NCI-H1092 treated with DMSO at 0.1 percent for 48 hours (cell line): ENCODE data around the gene FNDC7.
"Not testable (repeated sequence)": the region's sequence is repeated elsewhere in the genome, so short reads cannot be mapped to it uniquely, and the experiment has no call there.

ENCODE experiments used
- DNase-seq: peaks from one replicate; lab custom pipeline; 2025; lab: John Stamatoyannopoulos, UW

The FNDC7 gene

GRCh38 chr1:108699375-108700332 is 13.1 kb upstream of the FNDC7 start:
- DNase-seq = no peak

DNA sequence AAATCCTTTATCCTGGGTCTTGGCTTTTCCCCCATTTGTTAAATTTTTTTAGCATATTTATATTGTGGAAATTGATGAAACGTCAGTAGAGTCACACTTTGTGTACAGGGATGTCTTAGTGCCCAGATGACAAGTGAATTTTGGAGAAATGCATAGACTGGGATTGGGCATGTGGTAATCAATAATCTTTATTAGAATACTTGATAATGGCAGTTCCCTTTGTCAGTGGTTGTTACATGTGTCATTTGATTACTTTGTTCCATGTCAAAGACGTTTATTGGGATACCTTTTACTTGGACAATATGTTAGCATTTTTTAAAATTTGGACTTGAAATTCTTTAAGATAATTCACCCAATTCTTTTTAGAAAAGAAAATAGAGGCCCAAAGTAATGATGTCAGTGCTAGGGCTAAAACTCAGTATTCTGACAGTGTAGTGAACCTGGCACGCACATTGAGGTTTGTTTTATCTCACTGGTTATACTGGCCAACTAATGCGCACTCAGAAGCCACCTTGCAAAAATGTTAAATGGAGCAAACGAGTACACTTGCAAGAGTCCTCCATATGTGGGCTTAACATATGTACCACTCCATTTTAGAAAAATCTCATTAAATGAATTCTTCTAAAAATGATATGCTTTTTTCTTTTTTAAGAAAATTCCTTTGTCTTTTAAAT is 11.4 kb upstream of the FNDC7 start:
- DNase-seq = no peak

DNA sequence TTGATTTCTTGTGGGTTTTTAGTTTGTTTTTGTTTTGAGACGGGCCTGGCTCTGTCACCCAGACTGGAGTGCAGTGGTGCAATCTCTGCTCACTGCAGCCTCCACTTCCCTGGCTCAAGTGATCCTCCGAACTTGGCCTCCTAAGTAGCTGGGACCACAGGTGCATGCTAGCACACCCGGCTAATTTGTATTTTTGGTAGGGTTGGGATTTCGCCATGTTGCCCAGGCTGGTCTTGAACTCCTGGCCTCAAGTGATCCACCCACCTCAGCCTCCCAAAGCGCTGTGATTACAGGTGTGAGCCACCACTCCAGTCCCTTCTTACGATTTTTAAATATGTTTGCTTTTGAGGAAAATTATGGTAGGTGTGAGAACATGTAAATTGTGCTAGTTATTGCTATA is 10.6 kb upstream of the FNDC7 start:
- DNase-seq = not testable (repeated sequence)

- DNase-seq = no peak
Observed at GRCh38 chr1:108703939-108704338, 8.8 kb upstream of the FNDC7 start.

GRCh38 chr1:108704496-108704895 is 8.2 kb upstream of the FNDC7 start:
- no peak for DNase-seq

DNA sequence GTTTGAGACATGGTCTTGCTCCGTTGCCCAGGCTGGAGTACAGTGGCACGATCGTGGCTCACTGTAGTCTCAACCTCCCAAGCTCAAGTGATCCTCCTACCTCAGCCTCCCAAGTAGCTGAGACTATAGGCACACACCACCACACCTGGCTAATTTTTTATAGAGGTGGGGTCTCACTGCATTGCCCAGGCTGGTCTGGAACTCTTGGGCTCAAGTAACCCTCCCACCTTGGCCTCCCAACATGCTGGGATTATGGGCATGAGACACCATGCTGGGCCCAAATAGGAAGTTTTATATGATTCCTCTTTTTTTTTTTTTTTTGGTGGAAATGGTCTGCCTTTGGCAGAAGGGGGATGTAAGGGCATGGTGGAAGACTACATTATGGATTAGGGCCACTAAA is 6.1 kb upstream of the FNDC7 start:
- no peak for DNase-seq

GRCh38 chr1:108708691-108709660 is 3.7 kb upstream of the FNDC7 start:
- no peak for DNase-seq

GRCh38 chr1:108715932-108716331 is 3.2 kb downstream of the FNDC7 start:
- no peak for DNase-seq

GRCh38 chr1:108716437-108717230 is 3.9 kb downstream of the FNDC7 start:
- DNase-seq = no peak

DNA sequence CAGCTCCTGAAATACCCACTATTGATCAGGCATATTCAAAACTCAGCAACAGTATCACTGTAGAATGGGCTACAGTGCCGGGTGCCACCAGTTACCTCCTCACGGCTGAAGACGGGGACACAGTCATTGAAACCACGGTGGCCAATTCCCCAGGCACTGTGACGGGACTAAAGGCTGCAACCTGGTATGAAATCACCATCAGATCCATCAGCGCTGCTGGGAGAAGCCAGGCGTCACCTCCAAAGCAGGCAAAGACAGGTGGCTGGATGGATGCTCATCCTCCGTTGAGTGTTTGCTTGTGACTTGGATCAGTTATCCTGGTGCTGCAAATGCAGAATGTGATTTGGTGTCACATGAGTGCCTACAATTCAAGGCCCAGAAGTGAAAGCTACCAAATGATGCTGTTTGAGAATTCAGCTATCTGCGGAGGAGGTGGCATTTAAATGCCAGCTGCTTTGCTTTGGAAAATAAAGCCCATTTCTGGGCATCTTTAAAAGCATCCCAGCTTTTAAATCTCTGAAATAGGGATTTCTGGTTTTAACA is 5.1 kb downstream of the FNDC7 start:
- DNase-seq = no peak

DNA sequence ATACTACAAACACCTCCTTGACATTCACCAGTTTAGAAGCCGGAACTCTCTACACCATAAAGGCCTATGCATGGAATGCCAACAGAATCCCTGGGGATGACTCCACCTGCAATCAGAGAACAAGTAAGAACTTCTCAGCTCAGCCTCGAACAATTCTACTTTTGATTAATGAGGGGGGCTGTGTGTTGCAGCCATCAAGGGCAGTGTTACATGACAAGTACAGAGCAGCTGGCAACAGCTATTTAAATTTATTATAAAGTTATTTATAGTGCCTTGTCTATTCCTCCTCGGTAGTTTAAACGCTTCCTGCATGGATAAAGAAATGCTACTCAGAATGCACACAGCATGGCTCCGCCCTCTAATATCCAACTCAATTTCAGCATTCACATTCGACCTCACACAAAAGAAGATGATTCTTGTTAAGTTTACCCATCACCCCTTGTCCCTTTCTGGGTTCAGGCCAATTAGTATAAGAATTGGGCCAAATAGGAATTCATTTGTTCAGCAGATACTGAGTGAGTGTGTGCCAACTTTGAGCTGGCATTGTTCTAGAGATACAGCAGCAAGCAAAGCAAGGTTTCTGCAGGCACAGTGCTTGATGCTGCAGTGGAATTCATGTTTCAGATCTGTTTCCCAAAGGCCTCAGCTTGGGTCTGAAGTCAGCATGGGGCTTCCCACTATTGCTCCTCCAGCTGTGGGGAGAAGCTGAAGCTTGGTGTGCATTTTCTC is 6.4 kb downstream of the FNDC7 start:
- DNase-seq = no peak

DNA sequence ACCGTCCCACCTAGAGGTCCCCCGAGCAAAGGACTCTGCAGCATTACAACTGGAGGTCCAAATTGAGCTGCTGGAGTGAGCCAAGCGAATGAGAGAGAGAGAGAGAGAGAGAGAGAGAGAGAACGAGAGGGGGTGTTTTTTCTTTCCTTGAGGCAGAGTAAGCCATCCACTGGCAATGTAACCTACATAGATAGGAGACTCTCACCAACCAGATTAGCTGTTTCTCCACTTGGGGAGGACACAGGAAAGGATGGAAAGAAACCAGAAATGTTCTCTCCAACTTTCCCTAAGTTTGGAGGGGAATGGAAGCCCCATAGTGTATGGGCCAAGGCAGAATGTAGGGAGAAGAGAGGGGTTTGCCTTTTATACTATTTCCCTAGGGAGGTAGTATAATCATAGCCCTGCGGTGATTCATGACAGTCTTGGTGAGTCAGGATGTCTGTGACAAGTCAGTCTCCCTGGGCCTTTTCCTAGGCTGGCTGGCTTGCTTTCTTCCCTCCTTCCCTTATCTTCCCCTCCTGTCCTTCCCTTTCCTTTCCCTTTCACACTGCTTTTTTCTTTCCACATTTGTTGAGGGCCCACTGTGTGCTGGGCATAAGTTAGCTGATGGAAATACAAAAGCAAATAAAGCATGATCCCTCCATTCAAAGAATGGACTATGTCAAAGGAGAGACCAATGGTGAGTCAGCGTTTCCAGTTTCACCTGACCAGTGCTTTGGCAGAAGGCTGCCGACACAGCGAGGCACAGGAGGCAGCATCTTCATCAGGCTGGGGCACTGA is 7.1 kb downstream of the FNDC7 start:
- no peak for DNase-seq

DNA sequence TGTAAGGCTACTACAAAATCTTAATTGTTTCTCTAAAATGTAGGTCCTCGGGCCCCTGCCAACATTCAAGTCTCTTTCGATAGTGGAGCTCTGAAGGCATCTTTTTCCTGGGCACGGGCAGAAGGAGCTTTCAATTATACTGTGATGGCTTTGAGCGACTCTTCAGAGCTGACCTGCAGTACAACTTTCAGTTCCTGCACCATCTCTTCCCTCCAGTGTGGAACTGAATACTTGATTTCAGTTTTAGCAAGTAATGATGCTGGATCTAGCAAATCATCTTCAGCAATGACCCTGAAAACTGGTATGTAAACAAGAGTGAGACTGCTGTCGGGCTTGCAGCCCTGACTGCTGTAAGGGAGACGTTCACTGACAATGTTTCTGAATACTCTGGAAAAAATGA is 9.6 kb downstream of the FNDC7 start:
- DNase-seq = no peak

DNA sequence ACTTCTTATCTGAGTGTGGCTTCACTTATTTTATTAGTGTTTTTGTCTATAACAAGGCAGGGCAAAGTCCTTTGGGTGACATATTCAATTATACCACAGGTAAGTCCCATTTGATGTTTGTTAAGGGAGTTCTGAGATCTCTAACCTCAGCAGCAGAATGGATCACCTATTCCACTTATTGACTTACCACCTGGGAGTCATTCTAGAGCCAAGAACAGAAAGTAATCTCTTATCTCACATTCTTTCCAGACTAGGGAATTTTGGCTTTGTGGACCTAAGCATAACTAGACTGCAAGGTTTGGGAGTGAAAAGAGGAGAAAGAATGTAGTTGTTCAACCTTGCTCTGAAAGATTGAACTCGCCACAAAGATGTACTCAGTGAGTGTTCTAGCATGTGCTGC is 13.2 kb downstream of the FNDC7 start:
- DNase-seq = no peak

GRCh38 chr1:108728327-108728923 is 15.7 kb downstream of the FNDC7 start:
- DNase-seq = no peak

- no peak for DNase-seq
Observed at GRCh38 chr1:108729481-108729880, 16.8 kb downstream of the FNDC7 start.

GRCh38 chr1:108732398-108732797 is 19.7 kb downstream of the FNDC7 start:
- no peak for DNase-seq

GRCh38 chr1:108734171-108734865 is 21.6 kb downstream of the FNDC7 start:
- DNase-seq = no peak

DNA sequence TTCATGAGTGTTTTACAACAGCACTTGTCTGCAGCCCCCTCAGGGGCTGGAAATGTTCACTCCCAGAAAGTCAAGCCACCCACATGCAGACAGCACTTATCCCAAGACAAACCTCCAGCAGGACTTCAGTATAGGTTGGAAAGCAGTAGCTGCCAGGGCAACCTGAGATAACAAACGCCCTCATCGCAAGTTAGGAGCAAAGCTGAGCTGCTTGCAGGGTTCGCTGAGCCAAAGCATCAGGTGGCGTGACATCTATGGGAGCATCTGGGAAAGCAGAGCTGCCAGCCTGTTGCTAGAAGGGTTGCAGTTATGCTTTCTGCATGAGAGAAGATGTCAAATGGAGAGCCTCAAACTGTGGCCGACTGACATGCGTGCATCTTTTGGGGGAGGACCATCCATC is 29.5 kb downstream of the FNDC7 start:
- no peak for DNase-seq
